HCT116 (cell line): ENCODE measurements around the gene IQSEC3. TPM values are rescaled to one million over a fixed set of nuclear protein-coding genes. Genes with fewer than 3 reads are reported as not detected.

ENCODE experiments used
- ATAC-seq: fragments of 200-7000 bp; cut with Tn5 transposase; 2 replicates; pipeline ENCODE4 v1.9.1; 2020; ENCODE audit warnings: mild to moderate bottlenecking, moderate library complexity
- BruUV-seq: library from RNA; stranded (reverse); fragments of 400-500 nt; replicated peaks from 2 replicates; lab custom pipeline; 2021; lab: Mats Ljungman, UMichigan
- CTCF ChIA-PET: fragments of 300-600 bp; sonication (Branson Sonifier 250); formaldehyde crosslinking; loops from one replicate; lab custom pipeline; 2021; ENCODE audit warnings: antibody characterized with exemption; lab: Charles Lee
- POLR2A ChIA-PET: fragments of 300-600, 350-600 bp; sonication (Branson Sonifier 250); formaldehyde crosslinking; loops from one replicate; lab custom pipeline; 2021; ENCODE audit warnings: antibody characterized with exemption; lab: Charles Lee
- RAD21 ChIA-PET, 2 experiments: fragments of 300-600 bp; sonication (Branson Sonifier 250); formaldehyde crosslinking; loops; one replicate each; lab custom pipeline; 2023; ENCODE audit warnings: low total read pairs in 2 of 2; ENCODE audit not compliant: uncharacterized antibody in 2 of 2, unreplicated experiment in 2 of 2, low non-redundant PET in 1 of 2; lab: Charles Lee
- DNase-seq: peaks from one replicate; pipeline ENCODE4 v3.0.0-alpha.2; 2010; ENCODE audit warnings: low read depth, low spot score
- H2AFZ ChIP-seq: fragments of 200-600 bp; shearing (Covaris generic), sonication (generic); 2 replicates; pipeline ENCODE4 v1.6.1; 2017; ENCODE audit warnings: low read depth, mixed run types, mixed read lengths, antibody characterized with exemption, low read length; ENCODE audit not compliant: poor library complexity, severe bottlenecking
- H3K27ac ChIP-seq: 2 replicates; pipeline ENCODE4 v1.5.1; 2012; ENCODE audit warnings: low read depth, low read length
- H3K27me3 ChIP-seq: fragments of 200-600 bp; sonication (generic); 2 replicates; pipeline ENCODE4 v1.6.1; 2016; ENCODE audit warnings: mixed run types, low read length, mixed read lengths; ENCODE audit not compliant: insufficient read depth
- H3K36me3 ChIP-seq, 2 experiments: fragments of 200-500 bp in 1 of 2; fragments of 200-600 bp in 1 of 2; sonication (Bioruptor generic) in 1 of 2; sonication (generic) in 1 of 2; 2 replicates each; pipeline versions ENCODE4 v1.5.1 to v1.6.1; 2014 to 2016; ENCODE audit warnings: low read length in 2 of 2, inconsistent platforms in 1 of 2, mixed read lengths in 1 of 2, mixed run types in 1 of 2; ENCODE audit not compliant: insufficient read depth in 2 of 2, control insufficient read depth in 1 of 2
- H3K4me1 ChIP-seq, 2 experiments: fragments of 200-600 bp in 1 of 2; sonication (generic) in 1 of 2; 2 replicates each; pipeline versions ENCODE4 v1.5.1 to v1.6.1; 2012 to 2017; ENCODE audit warnings: low read length in 2 of 2, inconsistent platforms in 1 of 2, mild to moderate bottlenecking in 1 of 2, mixed read lengths in 1 of 2, mixed run types in 1 of 2, moderate library complexity in 1 of 2; ENCODE audit not compliant: insufficient read depth in 2 of 2, control insufficient read depth in 1 of 2
- H3K4me2 ChIP-seq: fragments of 200-600 bp; sonication (generic); 2 replicates; pipeline ENCODE4 v1.6.1; 2017; ENCODE audit warnings: mixed run types, low read length, mixed read lengths
- H3K4me3 ChIP-seq, 2 experiments: fragments of 200-600 bp in 1 of 2; sonication (generic) in 1 of 2; replicated peaks in 1 of 2; 2 replicates each; pipeline ENCODE4 v1.5.1; 2011 to 2016; ENCODE audit warnings: low read length in 2 of 2, control low read depth in 1 of 2, low read depth in 1 of 2, mild to moderate bottlenecking in 1 of 2, mixed read lengths in 1 of 2, mixed run types in 1 of 2
- H3K79me2 ChIP-seq: fragments of 200-600 bp; sonication (generic); 2 replicates; pipeline ENCODE4 v1.6.1; 2017; ENCODE audit warnings: mild to moderate bottlenecking, mixed run types, low read length, moderate library complexity, mixed read lengths; ENCODE audit not compliant: insufficient read depth
- H3K9ac ChIP-seq: fragments of 200-600 bp; sonication (generic); 2 replicates; pipeline ENCODE4 v1.6.1; 2016; ENCODE audit warnings: low read length, mixed read lengths
- H3K9me2 ChIP-seq: fragments of 200-600 bp; sonication (generic), shearing (Covaris generic); 2 replicates; pipeline ENCODE4 v1.6.1; 2017; ENCODE audit warnings: mixed run types, mild to moderate bottlenecking, moderate library complexity; ENCODE audit not compliant: insufficient read depth
- H3K9me3 ChIP-seq, 2 experiments: fragments of 200-500 bp in 1 of 2; fragments of 200-600 bp in 1 of 2; sonication (Bioruptor generic) in 1 of 2; sonication (generic) in 1 of 2; 2 replicates each; pipeline ENCODE4 v1.6.1; 2014 to 2017; ENCODE audit warnings: low read length in 2 of 2, mixed read lengths in 2 of 2, inconsistent platforms in 1 of 2, low read depth in 1 of 2, mild to moderate bottlenecking in 1 of 2, mixed run types in 1 of 2, moderate library complexity in 1 of 2; ENCODE audit not compliant: control insufficient read depth in 1 of 2, insufficient read depth in 1 of 2
- H4K20me1 ChIP-seq: fragments of 200-600 bp; sonication (generic), shearing (Covaris generic); 2 replicates; pipeline ENCODE4 v1.6.1; 2017; ENCODE audit warnings: mixed run types, mild to moderate bottlenecking, moderate library complexity; ENCODE audit not compliant: insufficient read depth
- CBX3 ChIP-seq: IDR thresholded peaks from 2 replicates; pipeline ENCODE4 v1.6.1; 2012; ENCODE audit warnings: low read depth
- EGR1 ChIP-seq: IDR thresholded peaks from 2 replicates; pipeline ENCODE4 v1.6.1; 2012; ENCODE audit warnings: low read depth
- FOSL1 ChIP-seq: IDR thresholded peaks from 2 replicates; pipeline ENCODE4 v1.6.1; 2012; ENCODE audit warnings: low read depth
- MAX ChIP-seq: IDR thresholded peaks from 2 replicates; pipeline ENCODE4 v1.6.1; 2012
- POLR2A ChIP-seq: IDR thresholded peaks from 2 replicates; pipeline ENCODE4 v1.7.0; 2011; ENCODE audit warnings: borderline replicate concordance; ENCODE audit not compliant: insufficient read depth, insufficient read length; ENCODE audit errors: extremely low read depth
- SIN3A ChIP-seq: IDR thresholded peaks from 2 replicates; pipeline ENCODE4 v1.6.1; 2012; ENCODE audit warnings: low read depth
- ZFX ChIP-seq: fragments of 450-650 bp; IDR thresholded peaks from 2 replicates; pipeline ENCODE4 v1.6.1; 2017
- ZNF274 ChIP-seq: fragments of 200-500 bp; sonication (Bioruptor generic); IDR thresholded peaks from 2 replicates; pipeline ENCODE4 v1.6.1; 2014; ENCODE audit warnings: mild to moderate bottlenecking, low read depth, low read length, inconsistent platforms
- intact Hi-C: fragments of 100-400 bp; cut with micrococcal nuclease; formaldehyde crosslinking; loops from 2 replicates; pipeline ENCODE4 v1.10.0; 2022
- total RNA-seq: library from RNA; stranded (reverse); gene quantifications from one replicate; pipeline ENCODE4 v1.2.1, GENCODE V29; 2021; ENCODE audit not compliant: unreplicated experiment

The IQSEC3 gene
- total RNA-seq, 1 experiment from 2014 or later = not detected

- intact Hi-C loops = no loop called here
- Histone ChIP-seq H3K9ac (no peak overlapping the region), H3K4me1 (peaks cover 7 to 22% of the 10 kb centered on the region in 2 experiments; a peak in 3 of 4 replicates), H3K36me3 (no peaks in the 10 kb centered on the region), H3K4me2 (peak overlapping the region; percentile 41), H3K79me2 (no peaks in the 10 kb centered on the region), H3K27ac (no peak overlapping the region), H3K4me3 (no peak overlapping the region), H2AFZ (peak overlapping the region; percentile 43), H4K20me1 (no peaks in the 10 kb centered on the region), H3K27me3 (peaks cover 1% of the 10 kb centered on the region; the same call in 1 of the 2 replicates), H3K9me2 (no peaks in the 10 kb centered on the region), H3K9me3 (no peaks in the 10 kb centered on the region)
- no TSS peak for BruUV-seq
- RAD21 ChIA-PET = no interaction called here
- CTCF ChIA-PET = no interaction called here
- ATAC-seq (peak; percentile 50), DNase-seq (peak; percentile 33)
- peak; percentile 43; the same call in 1 of the 2 replicates for TF ChIP-seq FOSL1
- no peak for TF ChIP-seq EGR1
- no peak for TF ChIP-seq ZFX
- peak; percentile 34; the same call in 1 of the 2 replicates for TF ChIP-seq MAX
- POLR2A ChIA-PET = no interaction called here
These were observed 46.8 kb downstream of the IQSEC3 start for GRCh38 chr12:113347-113746.

GRCh38 chr12:114626-115211, 48.2 kb downstream of the IQSEC3 start:
- POLR2A ChIA-PET = no interaction called here
- Histone ChIP-seq H3K27me3 (peaks cover 13% of the 10 kb centered on the region), H3K4me1 (peaks cover 5 to 16% of the 10 kb centered on the region in 2 experiments; a peak in 3 of 4 replicates), H3K36me3 (no peaks in the 10 kb centered on the region), H4K20me1 (no peaks in the 10 kb centered on the region), H3K79me2 (no peaks in the 10 kb centered on the region), H3K9ac (no peak overlapping the region), H3K27ac (no peak overlapping the region), H2AFZ (no peak overlapping the region), H3K9me2 (no peaks in the 10 kb centered on the region), H3K4me3 (no peak overlapping the region), H3K4me2 (no peak overlapping the region), H3K9me3 (no peaks in the 10 kb centered on the region)
- no peak for TF ChIP-seq CBX3
- TF ChIP-seq SIN3A = no peak
- TF ChIP-seq ZNF274 = no peak
- TF ChIP-seq MAX = no peak
- no peak for TF ChIP-seq POLR2A
- CTCF ChIA-PET = no interaction called here
- intact Hi-C loops = no loop called here
- ATAC-seq = no peak
- no TSS peak for BruUV-seq
- RAD21 ChIA-PET = no interaction called here
- DNase-seq = no peak
